Calu3 (cell line): Measurements from ENCODE around the gene MPC1L. TPM values are rescaled to one million over a fixed set of nuclear protein-coding genes. Genes with fewer than 3 reads are reported as not detected.
"Not testable (repeated sequence)": the region's sequence is repeated elsewhere in the genome, so short reads cannot be mapped to it uniquely, and the experiment has no call there.

ENCODE experiments used
- BruUV-seq: library from RNA; stranded (reverse); fragments of 400-500 nt; replicated peaks from 2 replicates; lab custom pipeline; 2021; lab: Mats Ljungman, UMichigan
- CTCF ChIA-PET: fragments of 300-600 bp; sonication (Branson Sonifier 250); formaldehyde crosslinking; loops from one replicate; lab custom pipeline; 2022; ENCODE audit warnings: antibody characterized with exemption; lab: Charles Lee
- DNase-seq: peaks from one replicate; pipeline ENCODE4 v3.0.0; 2022
- H3K27ac Mint-ChIP-seq: one replicate; pipeline ENCODE4 v1.8.0; 2022; ENCODE audit warnings: mixed read lengths; ENCODE audit not compliant: unreplicated experiment
- H3K27me3 Mint-ChIP-seq: one replicate; pipeline ENCODE4 v1.8.0; 2022; ENCODE audit warnings: mixed read lengths; ENCODE audit not compliant: unreplicated experiment
- H3K36me3 Mint-ChIP-seq: one replicate; pipeline ENCODE4 v1.8.0; 2022; ENCODE audit warnings: mild to moderate bottlenecking, moderate library complexity, mixed read lengths; ENCODE audit not compliant: insufficient read depth, unreplicated experiment
- H3K4me1 Mint-ChIP-seq: one replicate; pipeline ENCODE4 v1.8.0; 2022; ENCODE audit warnings: mild to moderate bottlenecking, low read depth, mixed read lengths; ENCODE audit not compliant: unreplicated experiment
- H3K4me3 Mint-ChIP-seq: one replicate; pipeline ENCODE4 v1.8.0; 2022; ENCODE audit warnings: mild to moderate bottlenecking, low read depth, moderate library complexity, mixed read lengths; ENCODE audit not compliant: unreplicated experiment
- H3K9me3 Mint-ChIP-seq: one replicate; pipeline ENCODE4 v1.8.0; 2022; ENCODE audit warnings: low read depth, mixed read lengths; ENCODE audit not compliant: unreplicated experiment
- intact Hi-C: fragments of 100-400 bp; cut with micrococcal nuclease; formaldehyde crosslinking; loops from one replicate; pipeline ENCODE4 v1.10.0; 2022; ENCODE audit not compliant: unreplicated experiment
- total RNA-seq: library from RNA; stranded (reverse); gene quantifications from 2 replicates; pipeline ENCODE4 v1.2.3, GENCODE V29; 2022
- TF ChIP-seq, protein P1 (sequence below): fragments of 200-600 bp; IDR thresholded peaks from one replicate; pipeline ENCODE4 v1.8.0; 2022; ENCODE audit warnings: antibody characterized with exemption; ENCODE audit not compliant: unreplicated experiment

Gene MPC1L
- total RNA-seq, 1 experiment from 2014 or later = not detected

DNA sequence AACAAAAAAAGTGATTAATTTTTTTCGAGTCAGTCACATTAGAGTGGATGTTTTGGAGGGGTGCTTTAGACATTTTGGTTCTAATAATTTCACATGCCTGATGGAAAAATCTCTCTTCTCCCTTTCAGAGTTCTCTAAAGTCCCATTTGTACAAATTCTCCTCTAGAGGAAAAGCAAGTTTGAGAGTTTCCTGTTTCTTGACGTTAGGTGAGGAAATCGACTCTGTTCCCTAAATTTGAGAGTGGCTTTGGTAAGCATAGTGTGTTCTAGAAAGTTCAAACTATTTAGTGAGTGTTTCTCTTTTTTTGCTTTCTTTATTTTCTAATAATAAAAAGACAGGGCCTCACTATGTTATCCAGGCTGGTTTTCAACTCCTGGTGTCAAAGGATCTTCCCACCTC is 44.1 kb upstream of the MPC1L start:
- H3K27ac Mint-ChIP-seq = no peak overlapping the region
- no TSS peak for BruUV-seq
- peaks cover 26% of the 10 kb centered on the region for H3K36me3 Mint-ChIP-seq
- CTCF ChIA-PET = no interaction called here
- intact Hi-C loops = no loop called here
- no peak for DNase-seq
- H3K4me3 Mint-ChIP-seq = no peak overlapping the region
- no peaks in the 10 kb centered on the region for H3K27me3 Mint-ChIP-seq
- H3K4me1 Mint-ChIP-seq = peaks cover 22% of the 10 kb centered on the region
- TF ChIP-seq, protein P1, sequence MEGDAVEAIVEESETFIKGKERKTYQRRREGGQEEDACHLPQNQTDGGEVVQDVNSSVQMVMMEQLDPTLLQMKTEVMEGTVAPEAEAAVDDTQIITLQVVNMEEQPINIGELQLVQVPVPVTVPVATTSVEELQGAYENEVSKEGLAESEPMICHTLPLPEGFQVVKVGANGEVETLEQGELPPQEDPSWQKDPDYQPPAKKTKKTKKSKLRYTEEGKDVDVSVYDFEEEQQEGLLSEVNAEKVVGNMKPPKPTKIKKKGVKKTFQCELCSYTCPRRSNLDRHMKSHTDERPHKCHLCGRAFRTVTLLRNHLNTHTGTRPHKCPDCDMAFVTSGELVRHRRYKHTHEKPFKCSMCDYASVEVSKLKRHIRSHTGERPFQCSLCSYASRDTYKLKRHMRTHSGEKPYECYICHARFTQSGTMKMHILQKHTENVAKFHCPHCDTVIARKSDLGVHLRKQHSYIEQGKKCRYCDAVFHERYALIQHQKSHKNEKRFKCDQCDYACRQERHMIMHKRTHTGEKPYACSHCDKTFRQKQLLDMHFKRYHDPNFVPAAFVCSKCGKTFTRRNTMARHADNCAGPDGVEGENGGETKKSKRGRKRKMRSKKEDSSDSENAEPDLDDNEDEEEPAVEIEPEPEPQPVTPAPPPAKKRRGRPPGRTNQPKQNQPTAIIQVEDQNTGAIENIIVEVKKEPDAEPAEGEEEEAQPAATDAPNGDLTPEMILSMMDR = no peak
- H3K9me3 Mint-ChIP-seq = no peaks in the 10 kb centered on the region

DNA sequence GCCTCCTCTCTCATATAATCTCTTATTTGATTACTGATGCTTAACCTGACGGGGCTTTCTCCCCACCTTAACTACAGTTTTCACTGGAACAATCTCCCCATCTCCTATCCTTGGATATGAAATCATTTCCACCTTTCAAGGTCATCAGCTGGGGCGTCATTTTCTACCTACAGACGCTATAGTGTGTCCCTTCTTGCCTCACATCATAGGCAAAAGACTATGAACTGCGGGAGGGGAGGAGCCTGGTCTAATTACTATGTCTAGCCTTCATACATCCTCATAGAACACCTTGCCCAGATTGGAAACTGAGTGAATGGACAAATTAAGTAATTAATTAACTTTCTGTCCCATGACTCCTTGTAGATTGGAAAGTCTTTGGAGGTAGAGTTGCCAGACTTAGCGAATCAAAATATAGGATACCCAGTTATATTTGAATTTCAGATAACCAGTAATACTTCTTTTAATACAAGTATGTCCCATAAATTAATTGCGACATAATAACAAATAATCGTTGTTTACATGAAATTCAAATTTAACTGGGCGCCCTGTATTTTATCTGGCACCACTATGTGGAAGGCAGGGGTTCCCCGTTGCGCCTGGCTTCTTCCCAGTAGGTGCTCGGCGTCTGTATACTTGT is 43.2 kb upstream of the MPC1L start:
- H3K27ac Mint-ChIP-seq = peak overlapping the region; percentile 86
- H3K36me3 Mint-ChIP-seq = peaks cover 26% of the 10 kb centered on the region
- CTCF ChIA-PET = no interaction called here
- H3K27me3 Mint-ChIP-seq = no peaks in the 10 kb centered on the region
- DNase-seq = no peak
- no peaks in the 10 kb centered on the region for H3K9me3 Mint-ChIP-seq
- TF ChIP-seq, protein P1 = no peak
- no TSS peak for BruUV-seq
- peaks cover 22% of the 10 kb centered on the region for H3K4me1 Mint-ChIP-seq
- H3K4me3 Mint-ChIP-seq = peak overlapping the region; percentile 99
- intact Hi-C loops = no loop called here

DNA sequence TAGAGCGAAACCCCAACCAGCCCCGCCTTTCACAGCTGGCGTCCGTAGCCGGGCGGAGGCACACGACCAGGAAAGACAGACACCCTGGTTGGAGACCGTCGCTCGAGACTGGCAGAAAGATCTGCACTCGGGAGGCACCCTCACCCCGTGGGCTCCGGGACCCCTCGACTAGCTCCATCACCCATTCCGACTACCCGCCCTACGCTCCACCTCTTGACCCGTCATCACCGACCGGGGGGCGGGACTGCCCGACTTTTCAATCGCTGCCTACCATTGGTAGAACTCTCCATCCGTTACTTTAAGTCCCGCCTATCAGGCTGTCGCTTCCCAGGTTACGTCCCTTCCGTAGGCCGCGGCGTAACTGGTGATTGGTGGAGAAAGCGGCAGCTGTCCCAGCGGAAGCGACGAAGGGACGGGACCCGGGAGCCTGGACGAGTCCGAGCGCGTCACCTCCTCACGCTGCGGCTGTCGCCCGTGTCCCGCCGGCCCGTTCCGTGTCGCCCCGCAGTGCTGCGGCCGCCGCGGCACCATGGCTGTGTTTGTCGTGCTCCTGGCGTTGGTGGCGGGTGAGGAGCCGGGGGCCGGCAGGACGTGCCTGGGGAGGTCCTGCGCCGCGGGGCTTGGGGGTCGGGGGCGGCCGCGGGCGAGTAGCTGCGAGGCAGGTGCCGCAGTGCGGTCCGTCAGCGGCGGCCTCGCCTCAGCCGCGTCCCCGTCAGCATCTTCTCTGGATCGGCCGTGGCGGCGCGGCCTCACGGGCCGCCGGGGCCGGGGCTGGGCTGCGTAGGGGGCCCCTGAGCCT is 42.5 kb upstream of the MPC1L start, which contains the start of gene ATP6AP2:
ATP6AP2 (plus strand) TSS at position 434 of the 799 bp plus-strand sequence; CDS start at position 530, 96 bp downstream.
- H3K4me3 Mint-ChIP-seq = peak within 1 kb of the TSS; percentile 99

DNA sequence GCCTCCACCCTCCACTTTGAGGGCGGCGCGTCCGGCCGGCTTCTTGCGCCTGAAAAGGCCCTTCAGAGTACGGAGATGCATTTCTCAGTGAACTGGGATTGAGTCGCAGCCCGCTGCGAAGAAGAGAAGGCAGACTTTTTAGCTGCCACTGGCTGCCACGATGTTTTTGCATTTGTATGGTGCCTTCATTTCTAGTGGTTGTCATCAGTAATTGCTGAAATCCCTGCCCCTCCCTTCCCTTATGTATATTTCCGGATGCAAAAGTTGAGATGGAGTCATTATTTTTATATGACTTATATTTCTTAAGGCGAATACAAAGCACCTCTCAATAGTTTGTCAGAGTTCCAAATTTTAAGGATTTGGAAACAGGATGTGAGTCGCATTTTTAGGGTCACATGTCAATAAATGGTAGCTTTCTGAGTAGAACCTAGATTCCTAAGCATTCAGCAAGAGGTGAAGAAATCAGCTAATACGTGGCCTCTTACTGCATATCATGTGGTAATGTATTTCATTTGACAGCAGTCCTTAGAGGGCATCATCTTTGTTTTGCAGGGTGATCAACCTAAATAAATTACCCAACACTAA is 41.8 kb upstream of the MPC1L start:
- H3K27me3 Mint-ChIP-seq = no peaks in the 10 kb centered on the region
- DNase-seq = no peak
- TF ChIP-seq, protein P1 = no peak
- CTCF ChIA-PET = no interaction called here
- peaks cover 26% of the 10 kb centered on the region for H3K36me3 Mint-ChIP-seq
- H3K4me1 Mint-ChIP-seq = peaks cover 28% of the 10 kb centered on the region
- intact Hi-C loops = no loop called here
- no TSS peak for BruUV-seq
- H3K9me3 Mint-ChIP-seq = no peaks in the 10 kb centered on the region
- H3K27ac Mint-ChIP-seq = no peak overlapping the region
- H3K4me3 Mint-ChIP-seq = peak overlapping the region; percentile 99

More for the DNA sequence above, 42.5 kb upstream of the MPC1L start, which contains the start of gene ATP6AP2:
- CTCF ChIA-PET = interaction anchor here (0.6 kb wide), 1 partner anchor 282 kb away, joined by 3 read pairs; no protein-coding TSS in a partner anchor
- no peaks in the 10 kb centered on the region for H3K9me3 Mint-ChIP-seq
- H3K4me1 Mint-ChIP-seq = peaks cover 22% of the 10 kb centered on the region
- TF ChIP-seq, protein P1 = no peak
- peak; percentile 92 for DNase-seq
- peaks cover 26% of the 10 kb centered on the region for H3K36me3 Mint-ChIP-seq
- peak within 1 kb of the TSS; percentile 86 for H3K27ac Mint-ChIP-seq
- intact Hi-C loops = no loop called here
- no TSS peak for BruUV-seq
- H3K27me3 Mint-ChIP-seq = no peaks in the 10 kb centered on the region

DNA sequence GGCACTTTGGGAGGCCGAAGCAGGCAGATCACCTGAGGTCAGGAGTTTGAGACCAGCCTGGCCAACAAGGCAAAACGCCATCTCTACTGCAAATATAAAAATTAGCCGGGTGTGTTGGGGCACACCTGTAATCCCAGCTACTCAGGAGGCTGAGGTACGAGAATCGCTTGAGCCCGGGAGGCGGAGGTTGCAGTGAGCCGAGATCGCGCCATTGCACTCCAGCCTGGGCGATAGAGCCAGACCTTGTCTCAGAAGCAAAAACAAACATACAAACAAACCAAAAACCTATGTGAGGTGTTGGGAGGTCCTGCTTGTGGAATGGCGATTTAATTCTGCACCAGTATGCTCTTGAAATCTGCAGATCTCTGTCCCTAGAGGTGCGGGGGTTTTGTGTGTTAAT is 41.0 kb upstream of the MPC1L start:
- H3K27me3 Mint-ChIP-seq, H3K27ac Mint-ChIP-seq, CTCF ChIA-PET, H3K9me3 Mint-ChIP-seq, DNase-seq, intact Hi-C loops: not testable (repeated sequence)
- TSS peak; percentile 54 for BruUV-seq
- Mint-ChIP-seq H3K36me3 (peaks cover 26% of the 10 kb centered on the region), H3K4me1 (peaks cover 30% of the 10 kb centered on the region), H3K4me3 (peak overlapping the region; percentile 99)
